ENCODE measurements around the gene EWSR1. TPM values are rescaled to one million over a fixed set of nuclear protein-coding genes. Genes with fewer than 3 reads are reported as not detected.
A peak's percentile ranks its signal among the peaks of the same experiment; 100 is the strongest.

The EWSR1 gene
- total RNA-seq, 2 experiments from 2014 or later, result 329 to 400 TPM

- POLR2A ChIA-PET, result no interaction called here
- Mint-ChIP-seq H3K4me1 (no peaks in the 10 kb centered on the region), H3K27me3 (no peaks in the 10 kb centered on the region), H3K27ac (no peak overlapping the region), H3K9me3 (no peaks in the 10 kb centered on the region), H3K4me3 (no peak overlapping the region), H3K36me3 (ENCODE audit: low read depth) (peaks cover 44% of the 10 kb centered on the region)
- CTCF ChIA-PET, result interaction anchor here (1.0 to 3.6 kb wide), 2 partner anchors 8 to 46 kb away, joined by 3 to 10 read pairs; no protein-coding TSS in a partner anchor
- DNase-seq, result no peak
These were observed 78.6 kb downstream of the EWSR1 start for GRCh38 chr22:29346659-29347058.

- no peak for DNase-seq
- ChIA-PET CTCF (no interaction called here), POLR2A (no interaction called here)
- Mint-ChIP-seq H3K4me3 (no peak overlapping the region), H3K4me1 (no peaks in the 10 kb centered on the region), H3K27me3 (no peaks in the 10 kb centered on the region), H3K36me3 (ENCODE audit: low read depth) (peaks cover 38% of the 10 kb centered on the region), H3K9me3 (no peaks in the 10 kb centered on the region), H3K27ac (no peak overlapping the region)
These were observed 80.0 kb downstream of the EWSR1 start for GRCh38 chr22:29348041-29348440.

DNA sequence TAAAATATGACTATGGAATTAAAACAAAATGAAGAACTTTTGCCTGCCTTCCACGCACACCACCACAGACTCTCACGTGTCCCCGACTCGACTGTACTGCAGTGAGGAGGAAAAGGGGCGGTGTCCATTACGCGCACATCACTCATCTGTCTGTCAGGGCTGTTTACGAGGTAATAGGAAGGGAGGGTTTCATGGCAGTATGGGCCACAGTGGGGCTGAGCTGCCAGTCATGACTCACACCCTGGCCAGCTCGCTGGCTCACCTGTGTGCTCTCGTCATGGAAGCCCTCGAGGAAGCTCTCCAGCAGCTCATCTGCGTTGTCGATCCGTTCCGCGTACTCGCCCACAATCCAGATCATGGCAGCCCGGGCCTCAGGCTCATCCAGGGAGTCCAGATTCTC lies 80.9 kb downstream of the EWSR1 start:
- H3K27me3 Mint-ChIP-seq, result no peaks in the 10 kb centered on the region
- peaks cover 40% of the 10 kb centered on the region for H3K36me3 Mint-ChIP-seq (ENCODE audit: low read depth)
- no peak for DNase-seq
- ChIA-PET CTCF (no interaction called here), POLR2A (no interaction called here)
- no peaks in the 10 kb centered on the region for H3K4me1 Mint-ChIP-seq
- H3K9me3 Mint-ChIP-seq, result no peaks in the 10 kb centered on the region
- no peak overlapping the region for H3K4me3 Mint-ChIP-seq
- no peak overlapping the region for H3K27ac Mint-ChIP-seq

Small RNA genes lying within 50 kb of the gene (microRNA-seq; reads per million reads assigned to microRNA genes)
- 39.0 reads per million, percentile 61 among the genes with 10 or more reads in this experiment for gene MIR3653 (ENCODE audit: borderline microRNAs expressed, borderline replicate concordance)

Other genes with a start within 250 kb of the EWSR1 start
- gene C22orf31, start 206.4 kb upstream of the EWSR1 start, total RNA-seq, result not detected
- under 1 TPM in 1 of 2 experiments, not detected in 1; 0.15 TPM for gene KREMEN1, start 195.2 kb upstream of the EWSR1 start, total RNA-seq
- not detected for gene EMID1, start 62.4 kb upstream of the EWSR1 start, total RNA-seq
- 10 to 100 TPM; 31.2 to 33.0 TPM for gene RHBDD3, start 287 bp upstream of the EWSR1 start, total RNA-seq
- gene GAS2L1, start 38.4 kb downstream of the EWSR1 start, total RNA-seq, result 1 to 10 TPM; 4.7 to 5.1 TPM
- gene RASL10A, start 47.4 kb downstream of the EWSR1 start, total RNA-seq, result under 1 TPM; 0.37 to 0.92 TPM
- 10 to 100 TPM; 74.8 to 78.0 TPM for gene AP1B1, start 120.3 kb downstream of the EWSR1 start, total RNA-seq
- gene RFPL1, start 170.3 kb downstream of the EWSR1 start, total RNA-seq, result not detected
- under 1 TPM; 0.87 to 0.89 TPM for gene NEFH, start 211.9 kb downstream of the EWSR1 start, total RNA-seq